Stimulated activated CD4-positive, alpha-beta T cell treated with anti-CD3 and anti-CD28 coated beads, TNF-alpha, amount 100 ng/mL, for 4 hours (primary cell): ENCODE measurements around the gene GPS1.

Experiments
- DNase-seq, 3 experiments: peaks; one replicate each; pipeline ENCODE4 v3.0.0-alpha.2; 2020; ENCODE audit warnings: low read depth in 3 of 3

The GPS1 gene

GRCh38 chr17:82079001-82079677 lies 27.4 kb downstream of the GPS1 start:
- no peak for DNase-seq

DNA sequence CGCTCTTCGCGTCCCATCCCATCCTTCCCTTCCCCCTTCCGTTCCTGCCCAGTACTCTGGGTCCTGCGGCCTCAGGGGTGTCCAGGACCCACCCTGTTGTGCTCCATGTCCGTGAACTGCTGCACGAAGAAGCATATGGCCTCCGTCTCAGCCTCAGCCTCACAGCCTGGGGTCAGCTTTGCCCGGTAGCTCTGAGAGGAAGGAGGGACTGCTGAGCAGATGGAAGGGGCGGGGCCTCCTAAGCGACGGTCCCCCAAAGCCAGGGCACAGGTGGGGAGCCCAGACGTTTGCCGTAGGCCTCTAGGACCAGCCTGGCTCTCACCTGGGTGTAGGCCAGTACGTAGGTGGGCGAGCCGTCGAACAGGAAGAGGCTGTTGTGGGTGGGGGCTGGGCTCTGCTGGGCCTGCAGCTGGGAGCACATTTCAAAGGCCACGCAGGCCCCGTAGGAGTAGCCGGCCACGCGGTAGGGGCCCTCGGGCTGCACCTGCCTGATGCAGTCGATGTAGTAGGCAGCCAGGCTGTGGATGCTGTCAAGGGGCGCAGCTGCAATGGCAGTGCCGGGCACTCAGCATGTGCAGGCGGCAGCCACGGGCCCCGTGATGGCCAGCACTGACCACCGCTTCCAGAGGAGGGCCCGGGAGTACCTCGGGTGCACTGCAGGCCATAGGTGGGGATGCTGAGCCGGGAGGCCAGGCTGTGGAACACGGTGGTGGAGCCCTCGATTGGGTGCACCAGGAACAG lies 28.5 kb downstream of the GPS1 start:
- DNase-seq: no peak

- no peak for DNase-seq
These were observed 29.2 kb downstream of the GPS1 start for GRCh38 chr17:82080789-82081464.

- DNase-seq: no peak
These were observed 29.8 kb downstream of the GPS1 start for GRCh38 chr17:82081546-82081945.

DNA sequence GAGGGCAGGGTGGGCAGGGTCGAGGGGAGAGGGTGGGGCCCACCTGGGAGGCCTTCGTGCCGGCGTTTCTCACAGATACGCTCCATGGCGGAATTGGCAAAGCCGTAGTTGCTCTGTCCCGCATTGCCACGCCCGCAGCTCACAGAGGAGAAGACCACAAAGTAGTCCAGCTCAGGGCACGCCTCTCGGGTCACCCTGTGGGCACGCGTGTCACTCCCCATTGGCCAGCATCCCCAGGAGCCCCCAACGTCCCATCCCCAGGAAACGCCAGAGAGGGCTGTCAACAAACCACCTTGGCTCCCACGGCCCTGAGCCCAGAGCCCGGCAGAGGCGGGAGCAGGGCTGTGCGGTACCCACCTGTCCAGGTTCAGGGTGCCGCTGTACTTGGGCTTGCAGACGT lies 30.3 kb downstream of the GPS1 start:
- no peak for DNase-seq

GRCh38 chr17:82082456-82082855 lies 30.8 kb downstream of the GPS1 start:
- DNase-seq: no peak

- DNase-seq: no peak
These were observed 31.3 kb downstream of the GPS1 start for GRCh38 chr17:82083009-82083408.

- DNase-seq: no peak
These were observed 32.0 kb downstream of the GPS1 start for GRCh38 chr17:82083533-82084359.

GRCh38 chr17:82084373-82085030 lies 32.8 kb downstream of the GPS1 start:
- DNase-seq: no peak

- no peak for DNase-seq
These were observed 33.5 kb downstream of the GPS1 start for GRCh38 chr17:82085031-82085861.

GRCh38 chr17:82085931-82086764 lies 34.5 kb downstream of the GPS1 start:
- no peak for DNase-seq

DNA sequence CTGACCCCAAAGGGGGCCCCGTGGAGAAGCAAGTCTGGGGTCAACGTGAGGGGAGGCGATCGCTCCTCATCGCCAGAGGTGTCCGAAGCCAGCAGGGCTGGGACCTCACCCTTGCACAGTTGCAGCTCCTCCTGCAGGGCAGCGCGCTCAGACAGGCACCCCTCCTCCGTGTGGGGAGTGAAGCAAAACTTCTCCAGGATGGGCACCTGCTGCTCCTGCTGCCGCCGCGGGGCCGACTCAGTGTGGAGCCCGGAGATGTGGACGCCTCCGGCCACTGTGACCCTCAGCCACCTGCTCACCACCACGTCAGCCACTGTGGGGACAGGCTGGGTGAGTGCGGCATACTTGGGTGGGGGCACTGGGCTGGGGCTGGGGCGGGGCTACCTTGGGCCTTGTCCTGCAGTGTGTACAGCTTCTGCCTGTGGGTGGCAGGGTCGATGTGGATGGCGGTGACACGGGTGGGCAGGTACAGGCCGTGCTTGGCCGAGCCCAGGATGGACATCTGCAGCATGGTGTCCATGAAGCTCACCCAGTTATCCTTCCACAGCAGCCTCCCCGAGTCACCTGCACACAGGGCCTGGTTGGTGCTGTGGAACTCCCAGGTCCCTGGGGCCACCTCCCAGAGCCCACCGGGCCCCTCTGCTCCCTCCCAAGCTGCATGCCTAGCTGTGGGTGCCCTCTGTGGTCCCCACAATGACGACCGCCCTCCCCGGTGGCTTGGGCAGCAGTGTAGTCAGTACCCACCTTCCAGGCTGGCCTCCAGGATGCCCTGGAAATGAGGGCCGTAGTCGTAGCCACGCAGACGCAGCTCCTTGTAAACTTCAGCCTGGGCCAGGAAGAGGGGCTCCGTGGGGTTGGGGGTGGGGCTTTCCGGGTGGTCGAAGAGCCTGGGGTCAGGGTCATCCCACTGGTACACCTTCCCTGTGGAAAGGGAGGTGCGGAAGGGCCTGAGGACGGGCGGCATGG lies 35.5 kb downstream of the GPS1 start:
- DNase-seq: no peak

- DNase-seq: no peak
These were observed 36.5 kb downstream of the GPS1 start for GRCh38 chr17:82087961-82088837.

- DNase-seq: no peak
These were observed 37.4 kb downstream of the GPS1 start for GRCh38 chr17:82088838-82089722.

- no peak for DNase-seq
These were observed 38.2 kb downstream of the GPS1 start for GRCh38 chr17:82089723-82090548.
